ENCODE measurements around the gene COG5. TPM values are rescaled to one million over a fixed set of nuclear protein-coding genes. Genes with fewer than 3 reads are reported as not detected.

Gene COG5
- total RNA-seq, 1 experiment from 2014 or later = 20.2 TPM

DNA sequence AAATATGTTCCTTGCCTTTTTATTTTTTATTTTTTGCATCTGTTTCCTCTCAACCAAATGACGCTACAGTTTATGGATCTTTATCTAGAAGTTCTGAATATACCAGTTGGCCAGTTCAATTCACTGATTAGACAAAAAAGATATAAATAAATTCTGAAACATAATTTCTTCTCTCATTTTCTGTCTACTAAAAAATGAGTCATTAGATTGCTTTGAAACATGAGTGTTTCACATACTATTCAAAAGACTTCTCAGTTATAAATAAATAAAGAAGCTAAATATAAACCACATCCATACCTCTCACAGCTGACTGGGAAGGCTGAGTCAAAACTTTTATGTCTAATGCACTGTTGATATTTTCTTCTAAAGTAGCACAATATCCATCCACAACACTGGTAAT, 191.4 kb downstream of the COG5 start:
- Histone ChIP-seq H2BK15ac (ENCODE audit: low read depth, low read length) (no peak overlapping the region), H3K4me1 (ENCODE audit: insufficient read depth, low read length) (no peaks in the 10 kb centered on the region), H2AFZ (ENCODE audit: low read length) (no peak overlapping the region), H3K79me1 (ENCODE audit: insufficient read depth, low read depth, low read length, poor library complexity, severe bottlenecking) (no peaks in the 10 kb centered on the region), H4K20me1 (ENCODE audit: control insufficient read depth, insufficient read depth, insufficient read length) (no peaks in the 10 kb centered on the region), H4K8ac (replicated peaks; ENCODE audit: insufficient read length, low read depth, low read length) (no peak overlapping the region), H3K23ac (ENCODE audit: insufficient read length, low read depth, low read length) (no peak overlapping the region), H4K91ac (ENCODE audit: insufficient read length, low read depth, low read length) (no peak overlapping the region), H4K5ac (ENCODE audit: insufficient read length, low read depth, low read length) (no peak overlapping the region), H3K9ac (ENCODE audit: extremely low read depth, insufficient read length, low read length) (no peak overlapping the region), H3T11ph (ENCODE audit: low read length) (no peak overlapping the region), H2BK20ac (ENCODE audit: low read depth, low read length, poor library complexity, severe bottlenecking) (no peak overlapping the region), H2BK5ac (ENCODE audit: insufficient read length, low read length) (no peak overlapping the region), H2BK12ac (ENCODE audit: insufficient read length, low read depth, low read length) (no peak overlapping the region), H2BK120ac (ENCODE audit: low read depth, low read length, poor library complexity, severe bottlenecking) (no peak overlapping the region), H3K18ac (ENCODE audit: insufficient read length, low read depth, low read length) (no peak overlapping the region), H3K27ac (ENCODE audit: insufficient read length, low read depth, low read length) (no peak overlapping the region), H3K79me2 (ENCODE audit: insufficient read depth, low read length) (no peaks in the 10 kb centered on the region), H3K27me3 (ENCODE audit: insufficient read depth, low read length) (no peaks in the 10 kb centered on the region), H3K14ac (ENCODE audit: insufficient read depth, low read length) (no peak overlapping the region), H3K4me2 (ENCODE audit: insufficient read depth, insufficient read length, low read length) (no peak overlapping the region), H2AK5ac (ENCODE audit: insufficient read length, low read length) (no peak overlapping the region), H3K56ac (ENCODE audit: insufficient read length, low read depth, low read length) (no peak overlapping the region), H3K9me3 (ENCODE audit: control insufficient read depth, low read depth, low read length) (no peaks in the 10 kb centered on the region), H3K23me2 (ENCODE audit: insufficient read length, low read depth, low read length, poor library complexity, severe bottlenecking) (no peaks in the 10 kb centered on the region), H3K4ac (ENCODE audit: low read depth, low read length) (no peak overlapping the region)
- Mint-ChIP-seq H3K27me3 (ENCODE audit: low read depth) (no peaks in the 10 kb centered on the region), H3K36me3 (ENCODE audit: insufficient read depth in 1 of 3, low read depth in 3 of 3) (no peaks in the 10 kb centered on the region), H3K4me3 (no peak overlapping the region), H3K27ac (no peak overlapping the region), H3K9me3 (no peaks in the 10 kb centered on the region), H3K4me1 (no peaks in the 10 kb centered on the region)
- TF ChIP-seq, protein P1, sequence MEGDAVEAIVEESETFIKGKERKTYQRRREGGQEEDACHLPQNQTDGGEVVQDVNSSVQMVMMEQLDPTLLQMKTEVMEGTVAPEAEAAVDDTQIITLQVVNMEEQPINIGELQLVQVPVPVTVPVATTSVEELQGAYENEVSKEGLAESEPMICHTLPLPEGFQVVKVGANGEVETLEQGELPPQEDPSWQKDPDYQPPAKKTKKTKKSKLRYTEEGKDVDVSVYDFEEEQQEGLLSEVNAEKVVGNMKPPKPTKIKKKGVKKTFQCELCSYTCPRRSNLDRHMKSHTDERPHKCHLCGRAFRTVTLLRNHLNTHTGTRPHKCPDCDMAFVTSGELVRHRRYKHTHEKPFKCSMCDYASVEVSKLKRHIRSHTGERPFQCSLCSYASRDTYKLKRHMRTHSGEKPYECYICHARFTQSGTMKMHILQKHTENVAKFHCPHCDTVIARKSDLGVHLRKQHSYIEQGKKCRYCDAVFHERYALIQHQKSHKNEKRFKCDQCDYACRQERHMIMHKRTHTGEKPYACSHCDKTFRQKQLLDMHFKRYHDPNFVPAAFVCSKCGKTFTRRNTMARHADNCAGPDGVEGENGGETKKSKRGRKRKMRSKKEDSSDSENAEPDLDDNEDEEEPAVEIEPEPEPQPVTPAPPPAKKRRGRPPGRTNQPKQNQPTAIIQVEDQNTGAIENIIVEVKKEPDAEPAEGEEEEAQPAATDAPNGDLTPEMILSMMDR (conservative IDR thresholded peaks at IDR 0.05) = no peak
- no peak for DNase-seq
- no CpG with 5 or more reads among the region's 1 CpG for WGBS (ENCODE audit: extremely low coverage, insufficient read length, low lambda C conversion rate)

Data from H9 (cell line).